Hepatocyte (in vitro differentiated cells): Measurements from ENCODE around the gene DYDC2. TPM values are rescaled to one million over a fixed set of nuclear protein-coding genes. Genes with fewer than 3 reads are reported as not detected.
A peak's percentile ranks its signal among the peaks of the same experiment; 100 is the strongest.
"Not testable (repeated sequence)": the region's sequence is repeated elsewhere in the genome, so short reads cannot be mapped to it uniquely, and the experiment has no call there.

ENCODE experiments used
- DNase-seq: peaks from one replicate; pipeline ENCODE4 v3.0.0-alpha.2; 2016; ENCODE audit warnings: low spot score
- H2AFZ ChIP-seq: fragments of 200-600 bp; sonication (generic); 2 replicates; pipeline ENCODE4 v1.6.0; 2016; ENCODE audit warnings: antibody characterized with exemption, mild to moderate bottlenecking
- H3K27ac ChIP-seq: fragments of 200-600 bp; sonication (generic); 2 replicates; pipeline ENCODE4 v1.5.1; 2016; ENCODE audit warnings: mild to moderate bottlenecking
- H3K27me3 ChIP-seq: fragments of 200-600 bp; sonication (generic); 2 replicates; pipeline ENCODE4 v1.6.1; 2016
- H3K36me3 ChIP-seq: fragments of 200-600 bp; sonication (generic); replicated peaks from 2 replicates; pipeline ENCODE4 v1.5.1; 2016; ENCODE audit warnings: low read depth; ENCODE audit not compliant: insufficient read depth
- H3K4me1 ChIP-seq: fragments of 200-600 bp; sonication (generic); 2 replicates; pipeline ENCODE4 v1.5.1; 2016; ENCODE audit warnings: mild to moderate bottlenecking, moderate library complexity; ENCODE audit not compliant: insufficient read depth
- H3K4me2 ChIP-seq: fragments of 200-600 bp; sonication (generic); 2 replicates; pipeline ENCODE4 v1.6.0; 2016
- H3K4me3 ChIP-seq: fragments of 200-600 bp; sonication (generic); 2 replicates; pipeline ENCODE4 v1.5.1; 2016; ENCODE audit warnings: mild to moderate bottlenecking
- H3K79me2 ChIP-seq: fragments of 200-600 bp; sonication (generic); 2 replicates; pipeline ENCODE4 v1.6.0; 2017; ENCODE audit warnings: mild to moderate bottlenecking
- H3K9me2 ChIP-seq: fragments of 200-600 bp; sonication (generic); replicated peaks from 2 replicates; pipeline ENCODE4 v1.6.0; 2017; ENCODE audit warnings: mild to moderate bottlenecking; ENCODE audit not compliant: insufficient read depth
- H3K9me3 ChIP-seq: fragments of 200-600 bp; sonication (generic); 2 replicates; pipeline ENCODE4 v1.5.1; 2016; ENCODE audit warnings: low read depth, mild to moderate bottlenecking
- H4K20me1 ChIP-seq: fragments of 200-600 bp; sonication (generic); 2 replicates; pipeline ENCODE4 v1.6.0; 2016; ENCODE audit warnings: mild to moderate bottlenecking; ENCODE audit not compliant: insufficient read depth, poor library complexity, severe bottlenecking
- EZH2 ChIP-seq: fragments of 200-600 bp; sonication (generic); IDR thresholded peaks from 2 replicates; pipeline ENCODE4 v1.6.1; 2016; ENCODE audit warnings: antibody characterized with exemption, mild to moderate bottlenecking, borderline replicate concordance
- EZH2phosphoT487 ChIP-seq: fragments of 200-600 bp; sonication (generic); IDR thresholded peaks from one replicate; pipeline ENCODE4 v1.6.1; 2018; ENCODE audit warnings: antibody characterized with exemption, mild to moderate bottlenecking, low read depth, moderate library complexity; ENCODE audit not compliant: unreplicated experiment, severe bottlenecking
- WGBS: methylation state at CpG from one replicate; pipeline ENCODE4 v1.1.6; 2016; ENCODE audit warnings: low lambda C conversion rate; ENCODE audit errors: missing lambda C conversion rate; 5-methylcytosine and 5-hydroxymethylcytosine counted together
- polyA plus RNA-seq: library from polyadenylated mRNA; unstranded; fragments of >200 nt; fragmentation: Nextera tagmentation; extraction: Ambion mirVana; gene quantifications from 2 replicates; pipeline ENCODE4 v1.2.1, GENCODE V29; 2016
- total RNA-seq: library from RNA; depleted of rRNA; stranded (reverse); fragments of >200 nt; gene quantifications from 2 replicates; pipeline ENCODE4 v1.2.3, GENCODE V29; 2014
- TF ChIP-seq, protein P1 (sequence below): fragments of 200-600 bp; sonication (generic); IDR thresholded peaks from 2 replicates; pipeline ENCODE4 v1.5.1; 2016; ENCODE audit warnings: antibody characterized with exemption, mild to moderate bottlenecking; ENCODE audit not compliant: poor library complexity

DYDC2 gene
- total and polyA plus RNA-seq, 2 experiments from 2014 or later, result 0.80 TPM; not detected in 1

DNA sequence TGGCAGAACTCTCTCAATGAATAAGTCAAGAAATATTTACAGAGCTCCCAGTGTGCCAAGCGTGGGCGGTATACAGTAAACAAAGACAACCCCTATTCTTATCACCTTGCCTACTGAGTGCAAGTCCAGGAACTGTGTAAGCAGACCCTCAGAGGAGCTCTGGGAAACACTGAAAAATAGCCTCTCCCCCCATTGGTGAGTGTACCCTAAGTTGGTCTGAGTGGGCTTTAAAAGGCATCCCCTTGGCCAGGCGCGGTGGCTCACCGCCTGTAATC lies 1.2 kb downstream of the DYDC2 start:
- Histone ChIP-seq H3K36me3 (no peaks in the 10 kb centered on the region), H2AFZ (no peak overlapping the region), H3K4me1 (peaks cover 4% of the 10 kb centered on the region), H3K27me3 (peaks cover 4% of the 10 kb centered on the region), H4K20me1 (no peaks in the 10 kb centered on the region), H3K27ac (no peak overlapping the region), H3K4me2 (peak overlapping the region; percentile 97), H3K79me2 (no peaks in the 10 kb centered on the region), H3K9me2 (no peaks in the 10 kb centered on the region), H3K4me3 (no peak overlapping the region), H3K9me3 (no peaks in the 10 kb centered on the region)
- no peak for DNase-seq
- TF ChIP-seq, protein P1, sequence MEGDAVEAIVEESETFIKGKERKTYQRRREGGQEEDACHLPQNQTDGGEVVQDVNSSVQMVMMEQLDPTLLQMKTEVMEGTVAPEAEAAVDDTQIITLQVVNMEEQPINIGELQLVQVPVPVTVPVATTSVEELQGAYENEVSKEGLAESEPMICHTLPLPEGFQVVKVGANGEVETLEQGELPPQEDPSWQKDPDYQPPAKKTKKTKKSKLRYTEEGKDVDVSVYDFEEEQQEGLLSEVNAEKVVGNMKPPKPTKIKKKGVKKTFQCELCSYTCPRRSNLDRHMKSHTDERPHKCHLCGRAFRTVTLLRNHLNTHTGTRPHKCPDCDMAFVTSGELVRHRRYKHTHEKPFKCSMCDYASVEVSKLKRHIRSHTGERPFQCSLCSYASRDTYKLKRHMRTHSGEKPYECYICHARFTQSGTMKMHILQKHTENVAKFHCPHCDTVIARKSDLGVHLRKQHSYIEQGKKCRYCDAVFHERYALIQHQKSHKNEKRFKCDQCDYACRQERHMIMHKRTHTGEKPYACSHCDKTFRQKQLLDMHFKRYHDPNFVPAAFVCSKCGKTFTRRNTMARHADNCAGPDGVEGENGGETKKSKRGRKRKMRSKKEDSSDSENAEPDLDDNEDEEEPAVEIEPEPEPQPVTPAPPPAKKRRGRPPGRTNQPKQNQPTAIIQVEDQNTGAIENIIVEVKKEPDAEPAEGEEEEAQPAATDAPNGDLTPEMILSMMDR, result no peak
- TF ChIP-seq EZH2phosphoT487 (no peak), EZH2 (no peak)
- WGBS, result 98% methylated on average over 5 of the region's 5 CpGs

GRCh38 chr10:80358925-80359324 lies 2.3 kb downstream of the DYDC2 start:
- not testable (repeated sequence) for H3K27ac ChIP-seq, H3K9me3 ChIP-seq, H3K4me1 ChIP-seq, H3K36me3 ChIP-seq, H3K4me2 ChIP-seq, H3K9me2 ChIP-seq, H3K4me3 ChIP-seq, H3K27me3 ChIP-seq, DNase-seq, H4K20me1 ChIP-seq, H3K79me2 ChIP-seq, H2AFZ ChIP-seq
- WGBS, result 75% methylated on average over 2 of the region's 2 CpGs

- TF ChIP-seq EZH2phosphoT487 (no peak), EZH2 (no peak)
- TF ChIP-seq, protein P1, result no peak
- Histone ChIP-seq H3K79me2 (no peaks in the 10 kb centered on the region), H3K4me1 (peaks cover 4% of the 10 kb centered on the region), H3K27ac (no peak overlapping the region), H3K9me3 (no peaks in the 10 kb centered on the region), H3K4me2 (no peak overlapping the region), H3K9me2 (no peaks in the 10 kb centered on the region), H3K27me3 (peaks cover 3% of the 10 kb centered on the region), H3K4me3 (no peak overlapping the region), H2AFZ (no peak overlapping the region), H4K20me1 (no peaks in the 10 kb centered on the region), H3K36me3 (no peaks in the 10 kb centered on the region)
- 98% methylated on average over 22 of the region's 22 CpGs for WGBS
- DNase-seq, result no peak
Observed at GRCh38 chr10:80359644-80360043, 3.1 kb downstream of the DYDC2 start.

- no peak overlapping the region for H3K27ac ChIP-seq
- no peak overlapping the region for H3K4me3 ChIP-seq
- H3K36me3 ChIP-seq, result no peaks in the 10 kb centered on the region
- H3K9me2 ChIP-seq, result no peaks in the 10 kb centered on the region
- H3K4me1 ChIP-seq, result no peaks in the 10 kb centered on the region
- H4K20me1 ChIP-seq, result no peaks in the 10 kb centered on the region
- peaks cover 5% of the 10 kb centered on the region for H3K9me3 ChIP-seq
- H3K27me3 ChIP-seq, result no peaks in the 10 kb centered on the region
- H2AFZ ChIP-seq, result no peak overlapping the region
- TF ChIP-seq, protein P1, result no peak
- TF ChIP-seq EZH2phosphoT487 (no peak), EZH2 (no peak)
- DNase-seq, result no peak
- H3K79me2 ChIP-seq, result no peaks in the 10 kb centered on the region
- no peak overlapping the region for H3K4me2 ChIP-seq
- WGBS, result 42% methylated on average over 1 of the region's 1 CpG
Observed at GRCh38 chr10:80365510-80365909, 8.9 kb downstream of the DYDC2 start.
